ENCODE data around the gene SAMD3. TPM values are rescaled to one million over a fixed set of nuclear protein-coding genes. Genes with fewer than 3 reads are reported as not detected.

SAMD3 gene
- total RNA-seq, 1 donor from 2014 or later = 0.35 TPM

GRCh38 chr6:130259557-130259956 lies 36.8 kb upstream of the SAMD3 start:
- no peak for DNase-seq (ENCODE audit: low spot score)
- Mint-ChIP-seq H3K4me1 (ENCODE audit: low read depth) (no peaks in the 10 kb centered on the region), H3K4me3 (ENCODE audit: unreplicated experiment) (no peak overlapping the region), H3K9me3 (ENCODE audit: low read depth) (peaks cover 10% of the 10 kb centered on the region), H3K36me3 (ENCODE audit: low read depth) (peaks cover 2% of the 10 kb centered on the region), H3K27me3 (ENCODE audit: low read depth) (no peaks in the 10 kb centered on the region), H3K27ac (ENCODE audit: unreplicated experiment) (no peak overlapping the region)
- TF ChIP-seq CTCF (IDR thresholded peaks at IDR 0.05) = no peak

GRCh38 chr6:130259140-130259539 lies 36.4 kb upstream of the SAMD3 start:
- no peak for DNase-seq (ENCODE audit: low spot score)
- Mint-ChIP-seq H3K27me3 (ENCODE audit: low read depth) (no peaks in the 10 kb centered on the region), H3K36me3 (ENCODE audit: low read depth) (peaks cover 2% of the 10 kb centered on the region), H3K4me1 (ENCODE audit: low read depth) (no peaks in the 10 kb centered on the region), H3K9me3 (ENCODE audit: low read depth) (peaks cover 10% of the 10 kb centered on the region), H3K4me3 (ENCODE audit: unreplicated experiment) (no peak overlapping the region), H3K27ac (ENCODE audit: unreplicated experiment) (no peak overlapping the region)
- TF ChIP-seq CTCF (IDR thresholded peaks at IDR 0.05) = no peak

- H3K27me3 Mint-ChIP-seq (ENCODE audit: low read depth) = peaks cover 6% of the 10 kb centered on the region
- H3K9me3 Mint-ChIP-seq (ENCODE audit: low read depth) = peaks cover 9% of the 10 kb centered on the region
- no peak for TF ChIP-seq CTCF (IDR thresholded peaks at IDR 0.05)
- no peaks in the 10 kb centered on the region for H3K36me3 Mint-ChIP-seq (ENCODE audit: low read depth)
- H3K27ac Mint-ChIP-seq (ENCODE audit: unreplicated experiment) = no peak overlapping the region
- no peaks in the 10 kb centered on the region for H3K4me1 Mint-ChIP-seq (ENCODE audit: low read depth)
- DNase-seq (ENCODE audit: low spot score) = no peak
- no peak overlapping the region for H3K4me3 Mint-ChIP-seq (ENCODE audit: unreplicated experiment)
Observed at GRCh38 chr6:130252527-130253237, 29.9 kb upstream of the SAMD3 start.

- H3K27ac Mint-ChIP-seq (ENCODE audit: unreplicated experiment) = no peak overlapping the region
- TF ChIP-seq CTCF (IDR thresholded peaks at IDR 0.05) = no peak
- H3K4me1 Mint-ChIP-seq (ENCODE audit: low read depth) = peaks cover 7% of the 10 kb centered on the region
- peaks cover 3% of the 10 kb centered on the region for H3K27me3 Mint-ChIP-seq (ENCODE audit: low read depth)
- no peak for DNase-seq (ENCODE audit: low spot score)
- no peaks in the 10 kb centered on the region for H3K36me3 Mint-ChIP-seq (ENCODE audit: low read depth)
- no peaks in the 10 kb centered on the region for H3K9me3 Mint-ChIP-seq (ENCODE audit: low read depth)
- H3K4me3 Mint-ChIP-seq (ENCODE audit: unreplicated experiment) = no peak overlapping the region
Observed at GRCh38 chr6:130245267-130245666, 22.5 kb upstream of the SAMD3 start.

- no peak for TF ChIP-seq CTCF (IDR thresholded peaks at IDR 0.05)
- H3K9me3 Mint-ChIP-seq (ENCODE audit: low read depth) = no peaks in the 10 kb centered on the region
- no peak for DNase-seq (ENCODE audit: low spot score)
- H3K27ac Mint-ChIP-seq (ENCODE audit: unreplicated experiment) = no peak overlapping the region
- H3K4me1 Mint-ChIP-seq (ENCODE audit: low read depth) = peaks cover 13% of the 10 kb centered on the region
- H3K27me3 Mint-ChIP-seq (ENCODE audit: low read depth) = peaks cover 3% of the 10 kb centered on the region
- H3K4me3 Mint-ChIP-seq (ENCODE audit: unreplicated experiment) = no peak overlapping the region
- no peaks in the 10 kb centered on the region for H3K36me3 Mint-ChIP-seq (ENCODE audit: low read depth)
Observed at GRCh38 chr6:130244728-130245127, 22.0 kb upstream of the SAMD3 start.
